Loucy (cell line): Measurements from ENCODE around the gene ZBTB42.

Experiments used
- CTCF ChIP-seq: fragments of 200-600 bp; sonication (generic); conservative IDR thresholded peaks from 2 replicates; pipeline ENCODE4 v1.5.1; 2014; ENCODE audit warnings: mild to moderate bottlenecking, antibody characterized with exemption, low read length
- EZH2phosphoT487 ChIP-seq: fragments of 200-600 bp; IDR thresholded peaks from 2 replicates; pipeline ENCODE4 v1.6.1; 2018; ENCODE audit warnings: antibody characterized with exemption, mild to moderate bottlenecking, moderate library complexity, borderline replicate concordance

- TF ChIP-seq CTCF, result no peak
- no peak for TF ChIP-seq EZH2phosphoT487
Observed at GRCh38 chr14:104794993-104795780, 5.7 kb upstream of the ZBTB42 start, which contains the start of gene AKT1.
